Natural killer cell (primary cell): ENCODE data around the gene CUX1. TPM values are rescaled to one million over a fixed set of nuclear protein-coding genes. Genes with fewer than 3 reads are reported as not detected.
"Not testable (repeated sequence)": the region's sequence is repeated elsewhere in the genome, so short reads cannot be mapped to it uniquely, and the experiment has no call there.

Experiments
- ATAC-seq, 3 donors: fragments of 150-1000 bp in 2 of 3; fragments of 200-7000 bp in 1 of 3; cut with Tn5 transposase; 1 replicate in 1 of 3; 2 replicates in 2 of 3; pipeline ENCODE4 v1.10.0; 2021; ENCODE audit warnings: mild to moderate bottlenecking in 2 of 3, moderate library complexity in 2 of 3
- DNase-seq, 2 donors: peaks; one replicate each; pipeline versions ENCODE4 v3.0.0 to v3.0.0-alpha.2; 2013 to 2021; ENCODE audit warnings: mixed read lengths in 1 of 2
- H3K27ac ChIP-seq: one replicate; pipeline ENCODE4 v1.5.1; 2013; ENCODE audit warnings: mild to moderate bottlenecking, low read length
- H3K27me3 ChIP-seq: one replicate; pipeline ENCODE4 v1.6.1; 2013; ENCODE audit warnings: low read length; ENCODE audit not compliant: control insufficient read depth, insufficient read depth
- H3K36me3 ChIP-seq: one replicate; pipeline ENCODE4 v1.6.1; 2013; ENCODE audit warnings: low read length; ENCODE audit not compliant: control insufficient read depth, insufficient read depth
- H3K4me1 ChIP-seq: one replicate; pipeline ENCODE4 v1.6.1; 2013; ENCODE audit warnings: low read length; ENCODE audit not compliant: control insufficient read depth, insufficient read depth
- H3K4me3 ChIP-seq: one replicate; pipeline ENCODE4 v1.5.1; 2013; ENCODE audit warnings: low read length
- H3K9me3 ChIP-seq: one replicate; pipeline ENCODE4 v1.6.1; 2013; ENCODE audit warnings: low read length; ENCODE audit not compliant: control insufficient read depth, insufficient read depth
- H3K27ac Mint-ChIP-seq, 2 donors: one replicate each; pipeline ENCODE4 v1.8.0; 2022; ENCODE audit warnings: mild to moderate bottlenecking in 2 of 2, mixed read lengths in 2 of 2, moderate library complexity in 1 of 2
- H3K27me3 Mint-ChIP-seq, 2 donors: one replicate each; pipeline ENCODE4 v1.8.0; 2022; ENCODE audit warnings: low read depth in 2 of 2, mixed read lengths in 2 of 2
- H3K36me3 Mint-ChIP-seq: one replicate; pipeline ENCODE4 v1.8.0; 2022; ENCODE audit warnings: mixed read lengths
- H3K4me1 Mint-ChIP-seq, 2 donors: one replicate each; pipeline ENCODE4 v1.8.0; 2022; ENCODE audit warnings: mixed read lengths in 2 of 2
- H3K4me3 Mint-ChIP-seq: one replicate; pipeline ENCODE4 v1.8.0; 2022; ENCODE audit warnings: mild to moderate bottlenecking, moderate library complexity, mixed read lengths
- H3K9me3 Mint-ChIP-seq, 2 donors: one replicate each; pipeline ENCODE4 v1.8.0; 2022; ENCODE audit warnings: mixed read lengths in 2 of 2
- CTCF ChIP-seq: fragments of 200-600 bp; IDR thresholded peaks from one replicate; pipeline ENCODE4 v1.8.0; 2022; ENCODE audit warnings: antibody characterized with exemption
- WGBS: methylation state at CpG from one replicate; pipeline ENCODE4 v1.1.7; 2013; ENCODE audit warnings: missing lambda C conversion rate; ENCODE audit not compliant: insufficient coverage; 5-methylcytosine and 5-hydroxymethylcytosine counted together
- intact Hi-C: fragments of 100-400 bp; cut with micrococcal nuclease; formaldehyde crosslinking; loops from one replicate; pipeline ENCODE4 v1.14.2; 2022
- total RNA-seq, 4 donors: library from RNA; stranded (reverse); fragments of 120-200 nt in 1 of 4; gene quantifications; one replicate each; pipeline versions ENCODE4 v1.2.3 to v1.2.4, GENCODE V29; 2013 to 2022

Gene CUX1
- total RNA-seq, 3 donors from 2014 or later (not counting 1 experiment from before 2014, with no cell fraction given): 59.8 to 77.4 (median 73.6) TPM

GRCh38 chr7:102024005-102024768 is 206.8 kb downstream of the CUX1 start:
- ATAC-seq (no peak), DNase-seq (no peak)
- H3K27ac Mint-ChIP-seq: no peak overlapping the region
- no peak for TF ChIP-seq CTCF
- Histone ChIP-seq H3K9me3 (no peaks in the 10 kb centered on the region), H3K4me3 (no peak overlapping the region), H3K4me1 (peaks cover 5% of the 10 kb centered on the region), H3K27ac (no peak overlapping the region), H3K27me3 (no peaks in the 10 kb centered on the region), H3K36me3 (no peaks in the 10 kb centered on the region)
- WGBS: 81% methylated on average over 9 of the region's 10 CpGs
- no peaks in the 10 kb centered on the region for H3K9me3 Mint-ChIP-seq
- no peak overlapping the region for H3K4me3 Mint-ChIP-seq
- H3K36me3 Mint-ChIP-seq: no peaks in the 10 kb centered on the region
- intact Hi-C loops: no loop called here
- H3K27me3 Mint-ChIP-seq: no peaks in the 10 kb centered on the region
- H3K4me1 Mint-ChIP-seq: peaks cover 6 to 24% of the 10 kb centered on the region in 2 donors

GRCh38 chr7:102024769-102025391 is 207.5 kb downstream of the CUX1 start:
- Mint-ChIP-seq H3K4me1 (peaks cover 6 to 25% of the 10 kb centered on the region in 2 donors), H3K36me3 (no peaks in the 10 kb centered on the region), H3K4me3 (no peak overlapping the region), H3K27me3 (no peaks in the 10 kb centered on the region), H3K9me3 (no peaks in the 10 kb centered on the region), H3K27ac (no peak overlapping the region)
- H3K36me3 ChIP-seq: no peaks in the 10 kb centered on the region
- no peaks in the 10 kb centered on the region for H3K9me3 ChIP-seq
- ATAC-seq (no peak), DNase-seq (no peak)
- H3K4me3 ChIP-seq: no peak overlapping the region
- no peaks in the 10 kb centered on the region for H3K27me3 ChIP-seq
- H3K4me1 ChIP-seq: peaks cover 5% of the 10 kb centered on the region
- TF ChIP-seq CTCF: no peak
- H3K27ac ChIP-seq: no peak overlapping the region
- intact Hi-C loops: no loop called here
- 83% methylated on average over 14 of the region's 15 CpGs for WGBS

GRCh38 chr7:102025777-102026176 is 208.4 kb downstream of the CUX1 start:
- H3K36me3 ChIP-seq, H3K27ac Mint-ChIP-seq, H3K4me3 Mint-ChIP-seq, H3K27me3 ChIP-seq, H3K36me3 Mint-ChIP-seq, H3K27me3 Mint-ChIP-seq, H3K27ac ChIP-seq, H3K4me1 ChIP-seq, H3K9me3 Mint-ChIP-seq, intact Hi-C loops, H3K4me3 ChIP-seq, H3K9me3 ChIP-seq, ATAC-seq, DNase-seq: not testable (repeated sequence)
- WGBS: 79% methylated on average over 4 of the region's 4 CpGs
- peaks cover 6 to 25% of the 10 kb centered on the region in 2 donors for H3K4me1 Mint-ChIP-seq

GRCh38 chr7:102028206-102028826 is 210.9 kb downstream of the CUX1 start:
- H3K4me3 Mint-ChIP-seq: no peak overlapping the region
- H3K36me3 ChIP-seq: no peaks in the 10 kb centered on the region
- no peak overlapping the region for H3K27ac Mint-ChIP-seq
- ATAC-seq (no peak), DNase-seq (peak in 1 of 2 donors; percentile 5)
- no peaks in the 10 kb centered on the region for H3K27me3 Mint-ChIP-seq
- no peaks in the 10 kb centered on the region for H3K36me3 Mint-ChIP-seq
- intact Hi-C loops: no loop called here
- no peaks in the 10 kb centered on the region for H3K9me3 Mint-ChIP-seq
- no peak overlapping the region for H3K27ac ChIP-seq
- TF ChIP-seq CTCF: no peak
- H3K4me1 Mint-ChIP-seq: peaks cover 3 to 25% of the 10 kb centered on the region in 2 donors
- no peaks in the 10 kb centered on the region for H3K27me3 ChIP-seq
- 48% methylated on average over 18 of the region's 18 CpGs for WGBS
- H3K4me1 ChIP-seq: peaks cover 5% of the 10 kb centered on the region
- no peaks in the 10 kb centered on the region for H3K9me3 ChIP-seq
- no peak overlapping the region for H3K4me3 ChIP-seq
